Mucosa of rectum (tissue), 2 donors: ENCODE data around the gene RTTN.

Experiments
- H3K27ac ChIP-seq, 2 donors: one replicate each; pipeline ENCODE4 v1.7.0; 2013; ENCODE audit warnings: inconsistent platforms in 2 of 2, low read depth in 2 of 2, low read length in 2 of 2
- H3K27me3 ChIP-seq, 2 donors: one replicate each; pipeline ENCODE4 v1.7.0; 2013; ENCODE audit warnings: low read length in 2 of 2; ENCODE audit not compliant: control insufficient read depth in 2 of 2, insufficient read depth in 2 of 2
- H3K36me3 ChIP-seq, 2 donors: one replicate each; pipeline ENCODE4 v1.7.0; 2013; ENCODE audit warnings: low read length in 2 of 2; ENCODE audit not compliant: control insufficient read depth in 2 of 2, insufficient read depth in 2 of 2
- H3K4me1 ChIP-seq, 2 donors: one replicate each; pipeline ENCODE4 v1.7.0; 2013; ENCODE audit warnings: low read length in 2 of 2, mild to moderate bottlenecking in 1 of 2; ENCODE audit not compliant: control insufficient read depth in 2 of 2, insufficient read depth in 2 of 2
- H3K4me3 ChIP-seq, 2 donors: one replicate each; pipeline ENCODE4 v1.7.0; 2013; ENCODE audit warnings: low read length in 2 of 2
- H3K9ac ChIP-seq, 2 donors: one replicate each; pipeline ENCODE4 v1.7.0; 2013; ENCODE audit warnings: low read length in 2 of 2, low read depth in 1 of 2, mild to moderate bottlenecking in 1 of 2
- H3K9me3 ChIP-seq, 2 donors: one replicate each; pipeline ENCODE4 v1.7.0; 2013; ENCODE audit warnings: low read length in 2 of 2; ENCODE audit not compliant: control insufficient read depth in 2 of 2
- donor health status: healthy.
- donor health status: Normal muscosa, but diverticular disease.

Gene RTTN

DNA sequence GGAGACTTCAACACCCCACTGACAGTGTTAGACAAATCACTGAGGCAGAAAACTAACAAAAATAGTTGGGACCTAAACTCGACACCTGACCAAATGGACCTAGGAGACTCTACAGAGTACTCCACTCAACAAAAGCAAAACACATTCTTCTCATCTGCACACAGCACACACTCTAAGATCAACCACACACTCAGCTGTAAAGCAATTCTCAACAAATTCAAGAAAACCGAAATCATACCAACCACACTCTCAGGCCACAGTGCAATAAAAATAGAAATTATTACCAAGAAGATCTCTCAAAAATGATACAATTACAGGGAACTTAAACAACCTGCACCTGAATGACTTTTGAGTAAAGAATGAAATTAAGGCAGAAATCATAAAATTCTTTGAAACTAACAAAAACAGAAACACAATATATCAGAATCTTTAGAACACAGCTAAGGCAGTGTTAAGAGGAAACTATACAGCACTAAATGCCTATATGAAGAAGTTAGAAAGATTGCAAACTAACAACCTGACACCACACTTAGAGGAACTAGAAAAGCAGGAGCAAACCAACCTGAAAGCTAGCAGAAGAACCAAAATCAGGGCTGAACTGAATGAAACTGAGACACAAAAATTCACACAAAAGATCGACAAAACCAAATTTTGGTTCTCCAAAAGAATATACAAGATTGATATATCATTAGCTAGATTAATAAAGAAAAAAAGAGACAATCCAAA is 46.3 kb downstream of the RTTN start:
- H3K36me3 ChIP-seq = peaks cover 3 to 6% of the 10 kb centered on the region in 2 donors
- H3K4me1 ChIP-seq = no peaks in the 10 kb centered on the region
- no peak overlapping the region for H3K27ac ChIP-seq
- no peaks in the 10 kb centered on the region for H3K9me3 ChIP-seq
- no peaks in the 10 kb centered on the region for H3K27me3 ChIP-seq
- no peak overlapping the region for H3K4me3 ChIP-seq
- no peak overlapping the region for H3K9ac ChIP-seq

DNA sequence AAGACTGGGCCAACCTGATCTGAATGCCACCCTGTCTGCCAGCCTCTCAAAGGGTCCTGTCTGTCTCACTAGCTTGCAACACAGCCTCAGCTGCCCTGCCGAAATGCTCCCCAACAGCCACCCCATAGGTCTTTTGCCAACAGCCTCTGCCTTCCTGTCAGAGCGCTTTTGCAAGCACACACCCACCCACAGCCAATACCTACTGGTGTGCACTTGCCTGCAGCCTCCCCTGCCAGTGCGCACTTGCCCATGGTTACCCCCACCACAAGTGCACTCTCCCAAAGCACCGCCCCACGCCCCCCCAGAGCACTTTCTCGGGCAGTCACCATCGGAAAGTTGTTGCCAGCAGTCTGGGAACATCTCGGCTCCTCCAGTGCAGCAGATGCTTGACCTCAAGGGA is 48.6 kb downstream of the RTTN start:
- Histone ChIP-seq H3K36me3 (peaks cover 0 to 3% of the 10 kb centered on the region in 2 donors), H3K27me3 (no peaks in the 10 kb centered on the region), H3K9me3 (no peaks in the 10 kb centered on the region), H3K4me1 (no peaks in the 10 kb centered on the region), H3K4me3 (no peak overlapping the region), H3K27ac (no peak overlapping the region), H3K9ac (no peak overlapping the region)

DNA sequence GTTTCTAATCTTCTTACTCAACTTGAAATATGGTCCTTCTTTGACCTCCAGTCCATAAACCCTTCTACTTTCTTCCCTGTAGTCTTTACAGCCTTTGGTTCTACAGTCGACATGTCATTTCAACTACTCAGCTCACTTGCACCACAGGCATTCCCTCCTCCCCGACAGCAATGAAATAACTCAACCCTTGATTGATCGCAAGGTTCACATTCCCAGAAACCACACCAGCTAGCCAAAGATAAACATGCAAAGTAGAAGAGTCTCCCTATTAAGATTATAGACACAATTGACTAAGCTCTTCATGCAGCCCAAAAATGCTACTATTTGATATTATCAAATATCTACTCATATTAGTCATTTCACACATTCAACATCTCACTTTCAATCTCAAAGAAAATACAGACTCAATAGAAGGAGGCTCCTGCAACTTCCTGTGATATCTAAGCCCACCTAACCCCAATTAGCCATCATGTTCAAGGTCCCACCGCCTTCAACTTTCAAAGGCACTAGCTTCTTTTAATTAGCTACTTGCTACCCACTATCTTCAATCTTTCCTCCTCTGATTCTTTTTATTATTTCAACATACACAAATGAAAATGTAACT is 50.8 kb downstream of the RTTN start:
- Histone ChIP-seq H3K9me3 (no peaks in the 10 kb centered on the region), H3K27ac (no peak overlapping the region), H3K27me3 (no peaks in the 10 kb centered on the region), H3K4me1 (no peaks in the 10 kb centered on the region), H3K9ac (no peak overlapping the region), H3K36me3 (peaks cover 2 to 6% of the 10 kb centered on the region in 2 donors), H3K4me3 (no peak overlapping the region)

GRCh38 chr18:70151614-70152013 is 53.9 kb downstream of the RTTN start:
- Histone ChIP-seq H3K36me3 (peaks cover 5 to 13% of the 10 kb centered on the region in 2 donors), H3K4me1 (no peaks in the 10 kb centered on the region), H3K9me3 (no peaks in the 10 kb centered on the region), H3K4me3 (no peak overlapping the region), H3K9ac (no peak overlapping the region), H3K27me3 (no peaks in the 10 kb centered on the region), H3K27ac (no peak overlapping the region)

DNA sequence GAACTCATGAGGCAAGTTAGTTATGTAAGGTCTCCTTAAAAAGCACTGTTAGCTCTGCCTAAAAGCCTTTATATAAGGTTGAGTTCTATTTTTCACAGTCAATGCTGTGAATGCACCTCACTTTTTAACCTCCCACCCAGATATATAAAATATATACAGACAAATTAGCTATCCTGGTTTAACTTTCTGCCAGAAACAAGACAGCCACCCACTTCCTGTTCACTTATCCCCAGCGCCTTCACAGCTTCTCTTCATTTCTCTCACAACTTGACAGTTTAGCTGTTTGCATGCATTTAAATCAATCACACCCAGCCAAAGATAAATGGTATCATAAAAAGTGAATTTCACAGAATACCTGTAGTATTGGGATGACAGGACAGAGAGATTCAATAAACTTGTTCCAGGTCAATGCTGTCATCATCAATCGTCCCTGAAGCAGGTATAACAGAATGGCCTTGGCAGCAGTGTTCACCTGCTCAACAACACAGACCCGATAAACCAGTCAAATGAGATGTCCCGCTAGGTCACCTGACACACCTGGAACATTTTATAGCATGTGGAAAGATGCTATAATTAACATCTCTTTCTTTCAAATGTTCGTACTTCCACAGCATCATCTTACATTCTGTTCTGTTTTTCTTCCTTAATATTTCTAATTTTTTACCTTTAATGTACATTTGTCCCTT is 55.7 kb downstream of the RTTN start:
- Histone ChIP-seq H3K4me1 (no peaks in the 10 kb centered on the region), H3K4me3 (no peak overlapping the region), H3K36me3 (peaks cover 5 to 13% of the 10 kb centered on the region in 2 donors), H3K27me3 (no peaks in the 10 kb centered on the region), H3K27ac (no peak overlapping the region), H3K9me3 (no peaks in the 10 kb centered on the region), H3K9ac (no peak overlapping the region)

GRCh38 chr18:70149156-70149555 is 56.3 kb downstream of the RTTN start:
- Histone ChIP-seq H3K9me3 (no peaks in the 10 kb centered on the region), H3K9ac (no peak overlapping the region), H3K36me3 (peaks cover 5 to 13% of the 10 kb centered on the region in 2 donors), H3K27me3 (no peaks in the 10 kb centered on the region), H3K4me3 (no peak overlapping the region), H3K27ac (no peak overlapping the region), H3K4me1 (no peaks in the 10 kb centered on the region)

- H3K36me3 ChIP-seq = peaks cover 5 to 13% of the 10 kb centered on the region in 2 donors
- no peaks in the 10 kb centered on the region for H3K4me1 ChIP-seq
- no peaks in the 10 kb centered on the region for H3K27me3 ChIP-seq
- H3K9ac ChIP-seq = no peak overlapping the region
- no peak overlapping the region for H3K4me3 ChIP-seq
- no peaks in the 10 kb centered on the region for H3K9me3 ChIP-seq
- H3K27ac ChIP-seq = no peak overlapping the region
These were observed 57.2 kb downstream of the RTTN start for GRCh38 chr18:70148039-70148938.

GRCh38 chr18:70146174-70146573 is 59.3 kb downstream of the RTTN start:
- Histone ChIP-seq H3K9ac (no peak overlapping the region), H3K9me3 (no peaks in the 10 kb centered on the region), H3K4me1 (no peaks in the 10 kb centered on the region), H3K36me3 (peaks cover 5 to 13% of the 10 kb centered on the region in 2 donors), H3K27me3 (no peaks in the 10 kb centered on the region), H3K4me3 (no peak overlapping the region), H3K27ac (no peak overlapping the region)

DNA sequence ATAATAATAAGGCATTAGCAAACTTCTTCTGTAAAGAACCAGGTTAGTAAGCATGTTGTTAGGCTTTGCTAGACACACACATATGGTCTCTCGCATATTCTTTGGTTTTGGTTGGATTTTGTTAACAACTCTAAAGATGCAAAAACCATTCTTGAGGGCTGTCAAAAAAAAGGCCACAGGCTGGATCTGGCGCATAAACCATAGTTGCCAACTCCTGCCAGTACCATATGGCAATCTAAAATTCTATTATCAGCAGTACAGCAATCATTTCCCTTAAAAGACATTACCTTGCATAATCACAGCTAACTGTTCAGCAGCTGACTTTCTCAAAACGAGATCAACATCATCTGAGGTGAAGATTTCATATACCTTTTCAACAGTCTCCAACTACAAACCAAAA is 63.5 kb downstream of the RTTN start:
- no peaks in the 10 kb centered on the region for H3K9me3 ChIP-seq
- H3K4me1 ChIP-seq = no peaks in the 10 kb centered on the region
- H3K27me3 ChIP-seq = no peaks in the 10 kb centered on the region
- no peaks in the 10 kb centered on the region for H3K36me3 ChIP-seq
- H3K27ac ChIP-seq = no peak overlapping the region
- H3K4me3 ChIP-seq = no peak overlapping the region
- no peak overlapping the region for H3K9ac ChIP-seq
